K562 (cell line): Measurements from ENCODE around the gene EGR1. TPM values are rescaled to one million over a fixed set of nuclear protein-coding genes. Genes with fewer than 3 reads are reported as not detected.

Source experiments
- CHD2 ChIP-seq: IDR thresholded peaks from 2 replicates; pipeline ENCODE4 v1.6.1; 2011; ENCODE audit warnings: low read depth, low read length
- CREB1 ChIP-seq, 2 experiments: sonication (generic) in 1 of 2; formaldehyde crosslinking in 1 of 2; IDR thresholded peaks; 2 replicates each; pipeline versions ENCODE4 v1.6.1 to v1.8.0; 2012 to 2022; ENCODE audit warnings: inconsistent platforms in 1 of 2, mild to moderate bottlenecking in 1 of 2, missing genetic modification reagents in 1 of 2, moderate library complexity in 1 of 2
- EP400 ChIP-seq: fragments of 450-650 bp; IDR thresholded peaks from 2 replicates; pipeline ENCODE4 v1.6.1; 2017; ENCODE audit warnings: antibody characterized with exemption, mild to moderate bottlenecking, moderate library complexity
- FOXA3 ChIP-seq, 2 experiments: fragments of 450-650 bp in 1 of 2; sonication (generic) in 1 of 2; formaldehyde crosslinking; IDR thresholded peaks in 1 of 2; conservative IDR thresholded peaks in 1 of 2; 2 replicates each; pipeline versions ENCODE4 v1.4.0 to v1.8.0; 2020 to 2022; ENCODE audit warnings: mild to moderate bottlenecking in 2 of 2, missing genetic modification reagents in 1 of 2
- KAT7 ChIP-seq: sonication (generic); formaldehyde crosslinking; IDR thresholded peaks from 2 replicates; pipeline ENCODE4 v1.8.0; 2022; ENCODE audit warnings: missing genetic modification reagents, mild to moderate bottlenecking, borderline replicate concordance
- KDM5B ChIP-seq: fragments of 200-600 bp; sonication (generic); IDR thresholded peaks from 2 replicates; pipeline ENCODE4 v1.6.1; 2012; ENCODE audit warnings: low read depth, mild to moderate bottlenecking, moderate library complexity, low read length, control low read depth, inconsistent platforms; ENCODE audit not compliant: insufficient replicate concordance
- MTF1 ChIP-seq: fragments of 250-450 bp; sonication (Bioruptor Pico); IDR thresholded peaks from 2 replicates; pipeline ENCODE4 v1.9.0; 2021; ENCODE audit warnings: moderate library complexity, mild to moderate bottlenecking, inconsistent platforms, borderline replicate concordance
- POLR3G ChIP-seq: IDR thresholded peaks from 2 replicates; pipeline ENCODE4 v1.6.1; 2011; ENCODE audit not compliant: insufficient read length, insufficient replicate concordance; ENCODE audit errors: extremely low read depth
- STAT5B ChIP-seq: fragments of 250-450 bp; sonication (Bioruptor Pico); IDR thresholded peaks from 2 replicates; pipeline ENCODE4 v1.8.0; 2021; ENCODE audit warnings: mild to moderate bottlenecking, inconsistent platforms
- TAF15 ChIP-seq: fragments of 200-400 bp; formaldehyde crosslinking; IDR thresholded peaks from 2 replicates; pipeline ENCODE4 v1.6.1; 2017; ENCODE audit warnings: mild to moderate bottlenecking, low read depth, low read length, moderate library complexity
- polyA plus RNA-seq, 8 experiments: library from polyadenylated mRNA; depleted of rRNA in 4 of 8; stranded (reverse) in 5 of 8; unstranded in 3 of 8; fragments of >200 nt; fragmentation: Nextera tagmentation in 2 of 8; fragmentation: Illumina TruSeq in 1 of 8; extraction: Ambion mirVana in 2 of 8; extraction: Trizol in 1 of 8; gene quantifications; 2 replicates each; pipeline versions ENCODE4 v1.2.1 to v1.2.3, GENCODE V29; 2011 to 2014; ENCODE audit warnings: inconsistent platforms in 1 of 8, missing spikeins in 1 of 8
- total RNA-seq, 7 experiments: library from RNA; depleted of rRNA in 6 of 7; stranded (reverse); fragments of >200 nt in 6 of 7; fragmentation: Illumina TruSeq in 2 of 7; extraction: Trizol in 2 of 7; gene quantifications; 2 replicates each; pipeline versions ENCODE4 v1.2.1 to v1.2.3, GENCODE V29; 2011 to 2021; ENCODE audit warnings: low replicate concordance in 1 of 7
- TF ChIP-seq, protein P1 (sequence below): fragments of 200-600 bp; sonication (generic); IDR thresholded peaks from one replicate; pipeline ENCODE4 v1.6.1; 2012; ENCODE audit warnings: mild to moderate bottlenecking, low read depth, low read length, inconsistent platforms

Gene EGR1
- total and polyA plus RNA-seq, 9 of the 15 experiments (the other 6 are each of a cell fraction or from before 2014, with no cell fraction given), result 1.3 to 132 (median 21.5) TPM

GRCh38 chr5:138468133-138468965, 3.1 kb downstream of the EGR1 start (continued):
- TF ChIP-seq STAT5B (CRISPR knock-in tag) (no peak), KDM5B (peak; percentile 65), POLR3G (no peak), CHD2 (peak; percentile 42), FOXA3 (CRISPR knock-in tag; conservative IDR thresholded peaks at IDR 0.05 in 1 of 2, IDR thresholded peaks at IDR 0.05 in 1 of 2) (peak in 1 of 2 experiments; percentile 80; a peak in 2 of 4 replicates), CREB1 (IDR thresholded peaks at IDR 0.05) (peak; percentile 52), CREB1 (CRISPR knock-in tag; IDR thresholded peaks at IDR 0.05) (0 out of 2 replicates have a peak, but pooled peaks have one; percentile 15), KAT7 (CRISPR knock-in tag) (0 out of 2 replicates have a peak, but pooled peaks have one; percentile 28), MTF1 (CRISPR knock-in tag) (no peak), EP400 (peak; percentile 31; the same call in 1 of the 2 replicates), TAF15 (peak; percentile 41; the same call in 1 of the 2 replicates)
- TF ChIP-seq, protein P1, sequence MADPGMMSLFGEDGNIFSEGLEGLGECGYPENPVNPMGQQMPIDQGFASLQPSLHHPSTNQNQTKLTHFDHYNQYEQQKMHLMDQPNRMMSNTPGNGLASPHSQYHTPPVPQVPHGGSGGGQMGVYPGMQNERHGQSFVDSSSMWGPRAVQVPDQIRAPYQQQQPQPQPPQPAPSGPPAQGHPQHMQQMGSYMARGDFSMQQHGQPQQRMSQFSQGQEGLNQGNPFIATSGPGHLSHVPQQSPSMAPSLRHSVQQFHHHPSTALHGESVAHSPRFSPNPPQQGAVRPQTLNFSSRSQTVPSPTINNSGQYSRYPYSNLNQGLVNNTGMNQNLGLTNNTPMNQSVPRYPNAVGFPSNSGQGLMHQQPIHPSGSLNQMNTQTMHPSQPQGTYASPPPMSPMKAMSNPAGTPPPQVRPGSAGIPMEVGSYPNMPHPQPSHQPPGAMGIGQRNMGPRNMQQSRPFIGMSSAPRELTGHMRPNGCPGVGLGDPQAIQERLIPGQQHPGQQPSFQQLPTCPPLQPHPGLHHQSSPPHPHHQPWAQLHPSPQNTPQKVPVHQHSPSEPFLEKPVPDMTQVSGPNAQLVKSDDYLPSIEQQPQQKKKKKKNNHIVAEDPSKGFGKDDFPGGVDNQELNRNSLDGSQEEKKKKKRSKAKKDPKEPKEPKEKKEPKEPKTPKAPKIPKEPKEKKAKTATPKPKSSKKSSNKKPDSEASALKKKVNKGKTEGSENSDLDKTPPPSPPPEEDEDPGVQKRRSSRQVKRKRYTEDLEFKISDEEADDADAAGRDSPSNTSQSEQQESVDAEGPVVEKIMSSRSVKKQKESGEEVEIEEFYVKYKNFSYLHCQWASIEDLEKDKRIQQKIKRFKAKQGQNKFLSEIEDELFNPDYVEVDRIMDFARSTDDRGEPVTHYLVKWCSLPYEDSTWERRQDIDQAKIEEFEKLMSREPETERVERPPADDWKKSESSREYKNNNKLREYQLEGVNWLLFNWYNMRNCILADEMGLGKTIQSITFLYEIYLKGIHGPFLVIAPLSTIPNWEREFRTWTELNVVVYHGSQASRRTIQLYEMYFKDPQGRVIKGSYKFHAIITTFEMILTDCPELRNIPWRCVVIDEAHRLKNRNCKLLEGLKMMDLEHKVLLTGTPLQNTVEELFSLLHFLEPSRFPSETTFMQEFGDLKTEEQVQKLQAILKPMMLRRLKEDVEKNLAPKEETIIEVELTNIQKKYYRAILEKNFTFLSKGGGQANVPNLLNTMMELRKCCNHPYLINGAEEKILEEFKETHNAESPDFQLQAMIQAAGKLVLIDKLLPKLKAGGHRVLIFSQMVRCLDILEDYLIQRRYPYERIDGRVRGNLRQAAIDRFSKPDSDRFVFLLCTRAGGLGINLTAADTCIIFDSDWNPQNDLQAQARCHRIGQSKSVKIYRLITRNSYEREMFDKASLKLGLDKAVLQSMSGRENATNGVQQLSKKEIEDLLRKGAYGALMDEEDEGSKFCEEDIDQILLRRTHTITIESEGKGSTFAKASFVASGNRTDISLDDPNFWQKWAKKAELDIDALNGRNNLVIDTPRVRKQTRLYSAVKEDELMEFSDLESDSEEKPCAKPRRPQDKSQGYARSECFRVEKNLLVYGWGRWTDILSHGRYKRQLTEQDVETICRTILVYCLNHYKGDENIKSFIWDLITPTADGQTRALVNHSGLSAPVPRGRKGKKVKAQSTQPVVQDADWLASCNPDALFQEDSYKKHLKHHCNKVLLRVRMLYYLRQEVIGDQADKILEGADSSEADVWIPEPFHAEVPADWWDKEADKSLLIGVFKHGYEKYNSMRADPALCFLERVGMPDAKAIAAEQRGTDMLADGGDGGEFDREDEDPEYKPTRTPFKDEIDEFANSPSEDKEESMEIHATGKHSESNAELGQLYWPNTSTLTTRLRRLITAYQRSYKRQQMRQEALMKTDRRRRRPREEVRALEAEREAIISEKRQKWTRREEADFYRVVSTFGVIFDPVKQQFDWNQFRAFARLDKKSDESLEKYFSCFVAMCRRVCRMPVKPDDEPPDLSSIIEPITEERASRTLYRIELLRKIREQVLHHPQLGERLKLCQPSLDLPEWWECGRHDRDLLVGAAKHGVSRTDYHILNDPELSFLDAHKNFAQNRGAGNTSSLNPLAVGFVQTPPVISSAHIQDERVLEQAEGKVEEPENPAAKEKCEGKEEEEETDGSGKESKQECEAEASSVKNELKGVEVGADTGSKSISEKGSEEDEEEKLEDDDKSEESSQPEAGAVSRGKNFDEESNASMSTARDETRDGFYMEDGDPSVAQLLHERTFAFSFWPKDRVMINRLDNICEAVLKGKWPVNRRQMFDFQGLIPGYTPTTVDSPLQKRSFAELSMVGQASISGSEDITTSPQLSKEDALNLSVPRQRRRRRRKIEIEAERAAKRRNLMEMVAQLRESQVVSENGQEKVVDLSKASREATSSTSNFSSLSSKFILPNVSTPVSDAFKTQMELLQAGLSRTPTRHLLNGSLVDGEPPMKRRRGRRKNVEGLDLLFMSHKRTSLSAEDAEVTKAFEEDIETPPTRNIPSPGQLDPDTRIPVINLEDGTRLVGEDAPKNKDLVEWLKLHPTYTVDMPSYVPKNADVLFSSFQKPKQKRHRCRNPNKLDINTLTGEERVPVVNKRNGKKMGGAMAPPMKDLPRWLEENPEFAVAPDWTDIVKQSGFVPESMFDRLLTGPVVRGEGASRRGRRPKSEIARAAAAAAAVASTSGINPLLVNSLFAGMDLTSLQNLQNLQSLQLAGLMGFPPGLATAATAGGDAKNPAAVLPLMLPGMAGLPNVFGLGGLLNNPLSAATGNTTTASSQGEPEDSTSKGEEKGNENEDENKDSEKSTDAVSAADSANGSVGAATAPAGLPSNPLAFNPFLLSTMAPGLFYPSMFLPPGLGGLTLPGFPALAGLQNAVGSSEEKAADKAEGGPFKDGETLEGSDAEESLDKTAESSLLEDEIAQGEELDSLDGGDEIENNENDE, result peak; percentile 57
